Right lung (tissue), 5 donors: ENCODE measurements around the gene PARK7. TPM values are rescaled to one million over a fixed set of nuclear protein-coding genes. Genes with fewer than 3 reads are reported as not detected.

ENCODE experiments used
- DNase-seq, 2 donors: peaks; one replicate each; pipeline ENCODE4 v3.0.0-alpha.2; 2013
- polyA plus RNA-seq, 5 donors: library from polyadenylated mRNA; unstranded; fragments of 120-200 nt; gene quantifications; one replicate each; pipeline versions ENCODE4 v1.2.1 to v1.2.3, GENCODE V29; 2013; ENCODE audit warnings: inconsistent platforms in 1 of 5, low replicate concordance in 1 of 5; ENCODE audit not compliant: insufficient read length in 5 of 5, insufficient read depth in 1 of 5

Gene PARK7
- polyA plus RNA-seq, 5 donors, result 270 to 347 (median 299) TPM

GRCh38 chr1:7975212-7975865 is 13.8 kb downstream of the PARK7 start:
- DNase-seq, result no peak

GRCh38 chr1:7980984-7981383 is 19.5 kb downstream of the PARK7 start:
- DNase-seq, result no peak

GRCh38 chr1:7983086-7983778 is 21.7 kb downstream of the PARK7 start:
- DNase-seq, result no peak

GRCh38 chr1:7984811-7985210 is 23.3 kb downstream of the PARK7 start:
- DNase-seq, result no peak

GRCh38 chr1:7985851-7986612 is 24.5 kb downstream of the PARK7 start:
- DNase-seq, result no peak

- DNase-seq, result no peak
Measured at GRCh38 chr1:7987528-7987927, 26.0 kb downstream of the PARK7 start.

- DNase-seq, result no peak
Measured at GRCh38 chr1:7988576-7988975, 27.1 kb downstream of the PARK7 start.

GRCh38 chr1:7989762-7990428 is 28.4 kb downstream of the PARK7 start:
- DNase-seq, result no peak

- no peak for DNase-seq
Measured at GRCh38 chr1:7991504-7992440, 30.3 kb downstream of the PARK7 start.

- no peak for DNase-seq
Measured at GRCh38 chr1:7992885-7993284, 31.4 kb downstream of the PARK7 start.

GRCh38 chr1:7993593-7994479 is 32.3 kb downstream of the PARK7 start:
- no peak for DNase-seq

GRCh38 chr1:7994827-7995226 is 33.3 kb downstream of the PARK7 start:
- no peak for DNase-seq

GRCh38 chr1:7995437-7995836 is 33.9 kb downstream of the PARK7 start:
- DNase-seq, result no peak

- DNase-seq, result no peak
Measured at GRCh38 chr1:8002329-8002910, 40.9 kb downstream of the PARK7 start.

- no peak for DNase-seq
Measured at GRCh38 chr1:8002921-8003320, 41.4 kb downstream of the PARK7 start.

- DNase-seq, result no peak
Measured at GRCh38 chr1:8003438-8004112, 42.1 kb downstream of the PARK7 start.

GRCh38 chr1:8004113-8004802 is 42.7 kb downstream of the PARK7 start:
- no peak for DNase-seq

GRCh38 chr1:8004803-8005573 is 43.5 kb downstream of the PARK7 start:
- DNase-seq, result no peak
